Colon (tissue), 2 donors: ENCODE measurements around the gene CDC45.

ENCODE experiments used
- FAIRE-seq: peaks from 2 replicates; lab custom pipeline; 2012; peaks lifted over from hg19 to GRCh38; lab: Jason Lieb, UNC
- donor health status: control.
- donor health status: control.

CDC45 gene

GRCh38 chr22:19448739-19449421 is 30.8 kb upstream of the CDC45 start:
- no peak for FAIRE-seq

- FAIRE-seq: no peak
Observed at GRCh38 chr22:19449422-19449767, 30.3 kb upstream of the CDC45 start.

GRCh38 chr22:19450363-19451175 is 29.2 kb upstream of the CDC45 start:
- no peak for FAIRE-seq

- no peak for FAIRE-seq
Observed at GRCh38 chr22:19451570-19451969, 28.1 kb upstream of the CDC45 start.

GRCh38 chr22:19453718-19454117 is 26.0 kb upstream of the CDC45 start:
- no peak for FAIRE-seq

- FAIRE-seq: no peak
Observed at GRCh38 chr22:19454156-19454555, 25.6 kb upstream of the CDC45 start.

- FAIRE-seq: no peak
Observed at GRCh38 chr22:19455033-19455432, 24.7 kb upstream of the CDC45 start.

- FAIRE-seq: no peak
Observed at GRCh38 chr22:19455585-19456370, 23.9 kb upstream of the CDC45 start.

GRCh38 chr22:19456541-19456940 is 23.2 kb upstream of the CDC45 start:
- FAIRE-seq: no peak

- no peak for FAIRE-seq
Observed at GRCh38 chr22:19457828-19458428, 21.8 kb upstream of the CDC45 start.

GRCh38 chr22:19460036-19460435 is 19.7 kb upstream of the CDC45 start:
- FAIRE-seq: no peak

GRCh38 chr22:19461506-19461905 is 18.2 kb upstream of the CDC45 start:
- FAIRE-seq: no peak

- no peak for FAIRE-seq
Observed at GRCh38 chr22:19463008-19463407, 16.7 kb upstream of the CDC45 start.

GRCh38 chr22:19463491-19464469 is 15.9 kb upstream of the CDC45 start:
- FAIRE-seq: no peak

GRCh38 chr22:19464546-19464945 is 15.2 kb upstream of the CDC45 start:
- no peak for FAIRE-seq

- FAIRE-seq: no peak
Observed at GRCh38 chr22:19464975-19465374, 14.7 kb upstream of the CDC45 start.

- FAIRE-seq: no peak
Observed at GRCh38 chr22:19466126-19466716, 13.5 kb upstream of the CDC45 start.

- no peak for FAIRE-seq
Observed at GRCh38 chr22:19466848-19467752, 12.6 kb upstream of the CDC45 start.

GRCh38 chr22:19467912-19468311 is 11.8 kb upstream of the CDC45 start:
- FAIRE-seq: no peak

- FAIRE-seq: no peak
Observed at GRCh38 chr22:19469421-19469820, 10.3 kb upstream of the CDC45 start.
